A375 (cell line): ENCODE data around the gene ARID1A. TPM values are rescaled to one million over a fixed set of nuclear protein-coding genes. Genes with fewer than 3 reads are reported as not detected.

Experiments
- small RNA-seq: library from RNA; depleted of rRNA; stranded (forward); fragments of <200 nt; gene quantifications from one replicate; pipeline ENCODE3, GENCODE V24; 2014
- total RNA-seq: library from RNA; depleted of rRNA; stranded (reverse); fragments of >200 nt; shearing (Covaris generic); gene quantifications from 2 replicates; pipeline ENCODE4 v1.2.3, GENCODE V29; 2014; rRNA removed

ARID1A gene
- total RNA-seq, result 45.4 and 45.9 TPM in 2 replicates

GRCh38 chr1:26695356-26696118 lies at the start of gene ARID1A:
TSS of gene ARID1A (plus strand) at chr1:26696015. CDS start at chr1:26696404, 389 bp downstream.

GRCh38 chr1:26787706-26788514 lies 92.1 kb downstream of the ARID1A start, which contains the start of gene PIGV:
TSS of gene PIGV (plus strand) at chr1:26787950. CDS start at chr1:26790816, 2,866 bp downstream.

GRCh38 chr1:26826261-26827105 lies 130.7 kb downstream of the ARID1A start, which contains the start of gene ZDHHC18:
TSS of gene ZDHHC18 (plus strand) at chr1:26826688. CDS start at chr1:26826805, 117 bp downstream.

Small RNA genes lying within 50 kb of the gene (small RNA-seq; reads per million reads assigned to genes)
- gene AL627082.1 (not detected), gene RN7SL165P (not detected)

Other genes with a start within 250 kb of the ARID1A start
- gene HMGN2, start 223.6 kb upstream of the ARID1A start, total RNA-seq, result 609 and 636 TPM in 2 replicates
- 51.8 and 60.9 TPM in 2 replicates for gene RPS6KA1, start 166.3 kb upstream of the ARID1A start, total RNA-seq
- 9.1 and 10.8 TPM in 2 replicates for gene PIGV, start 91.9 kb downstream of the ARID1A start, total RNA-seq
- 7.6 and 10.0 TPM in 2 replicates for gene ZDHHC18, start 130.7 kb downstream of the ARID1A start, total RNA-seq
- 2.5 and 4.2 TPM in 2 replicates for gene SFN, start 167.1 kb downstream of the ARID1A start, total RNA-seq
- 24.9 and 26.2 TPM in 2 replicates for gene GPN2, start 194.3 kb downstream of the ARID1A start, total RNA-seq
- 17.0 and 18.0 TPM in 2 replicates for gene GPATCH3, start 204.5 kb downstream of the ARID1A start, total RNA-seq
- gene NR0B2, start 218.0 kb downstream of the ARID1A start, total RNA-seq, result not detected in 2 replicates
- 139 and 147 TPM in 2 replicates for gene NUDC, start 225.7 kb downstream of the ARID1A start, total RNA-seq